ENCODE results near the gene OLFML1. TPM values are rescaled to one million over a fixed set of nuclear protein-coding genes. Genes with fewer than 3 reads are reported as not detected.
"Not testable (repeated sequence)": the region's sequence is repeated elsewhere in the genome, so short reads cannot be mapped to it uniquely, and the experiment has no call there.

Gene OLFML1
- total RNA-seq, 1 experiment from 2014 or later, result 0.21 TPM

DNA sequence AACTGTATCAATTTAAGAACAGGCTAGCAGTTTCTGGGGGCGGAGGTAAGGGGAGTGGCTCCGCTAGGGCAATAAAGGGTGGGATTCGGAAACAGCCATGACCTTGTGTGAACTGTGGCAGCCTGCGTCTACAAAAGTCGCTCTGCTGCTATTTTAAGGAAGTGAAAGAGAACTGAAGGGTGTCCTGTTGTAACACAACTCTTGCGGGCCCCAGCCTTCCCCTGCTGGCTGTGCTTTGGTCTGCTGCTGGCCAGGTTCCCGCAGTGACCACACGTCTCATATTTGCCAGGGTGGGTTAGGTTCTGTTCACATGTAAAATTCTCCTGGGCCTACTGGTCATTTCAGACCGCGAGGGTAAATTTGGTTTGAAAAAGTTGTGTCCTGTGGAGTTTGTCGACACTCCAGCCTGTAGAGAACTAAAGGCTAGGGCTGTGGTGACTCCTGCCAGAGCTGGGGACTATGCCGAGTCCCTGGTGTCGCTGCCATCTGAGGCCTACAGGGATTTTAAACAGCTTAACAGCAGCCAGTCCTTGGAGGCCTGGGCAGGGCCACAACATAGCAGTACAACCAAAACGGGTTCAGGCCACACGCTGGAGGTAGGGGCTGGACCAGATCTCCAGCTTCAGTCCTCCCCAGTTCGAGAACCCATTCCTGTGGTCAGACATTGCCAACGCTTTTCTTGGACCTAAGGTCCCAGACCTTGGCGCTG, 27.4 kb downstream of the OLFML1 start:
- no peak for DNase-seq (ENCODE audit: low spot score)

DNA sequence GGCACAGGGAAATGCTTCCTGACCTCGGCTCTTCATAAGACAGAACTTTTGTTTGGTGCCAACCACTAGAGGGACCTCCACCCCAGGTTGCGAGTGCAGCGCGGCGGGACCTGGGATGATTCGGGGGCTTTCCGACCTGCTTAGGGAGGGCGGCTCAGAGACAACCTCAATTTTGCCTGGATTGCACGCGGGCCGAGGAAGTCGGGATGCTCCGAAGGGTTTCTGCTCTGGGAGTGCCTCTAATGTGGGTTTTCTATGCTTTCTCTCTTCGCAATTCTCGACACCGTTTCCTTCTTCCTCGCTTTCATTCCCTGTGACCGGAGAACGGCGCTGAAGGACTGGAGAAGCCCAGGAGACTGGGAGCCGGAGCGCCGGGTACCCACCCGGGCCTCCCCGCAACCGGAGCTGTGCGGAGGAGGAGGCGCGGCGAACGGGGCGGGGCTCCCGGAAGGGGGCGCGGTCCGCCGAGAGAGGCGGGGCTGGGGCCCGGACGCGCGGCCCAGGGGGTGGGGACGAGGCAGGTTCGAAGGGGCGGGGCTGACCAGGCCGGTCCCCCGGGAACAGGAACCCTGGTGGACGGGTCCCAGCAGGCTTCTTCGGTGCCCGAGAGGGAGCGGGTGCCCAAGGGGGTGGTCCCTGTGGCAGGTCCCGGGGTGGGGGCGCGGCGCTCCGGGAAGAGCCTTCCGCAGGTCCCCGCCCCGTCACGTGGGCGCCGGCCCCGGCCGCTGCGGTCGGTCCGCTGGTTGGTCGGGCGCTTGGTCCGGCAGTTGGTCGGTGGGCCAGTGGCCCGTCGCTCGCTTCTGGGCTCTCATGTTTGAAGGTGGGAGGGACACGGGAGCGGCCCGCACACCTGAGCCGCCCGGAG, 28.2 kb downstream of the OLFML1 start, which contains the start of gene PPFIBP2:
Gene PPFIBP2, plus strand, starts transcription at position 766 of the 865 bp plus-strand sequence. CDS start 35,477 bp downstream, outside the sequence.
- peak; percentile 73 for DNase-seq (ENCODE audit: low spot score)

DNA sequence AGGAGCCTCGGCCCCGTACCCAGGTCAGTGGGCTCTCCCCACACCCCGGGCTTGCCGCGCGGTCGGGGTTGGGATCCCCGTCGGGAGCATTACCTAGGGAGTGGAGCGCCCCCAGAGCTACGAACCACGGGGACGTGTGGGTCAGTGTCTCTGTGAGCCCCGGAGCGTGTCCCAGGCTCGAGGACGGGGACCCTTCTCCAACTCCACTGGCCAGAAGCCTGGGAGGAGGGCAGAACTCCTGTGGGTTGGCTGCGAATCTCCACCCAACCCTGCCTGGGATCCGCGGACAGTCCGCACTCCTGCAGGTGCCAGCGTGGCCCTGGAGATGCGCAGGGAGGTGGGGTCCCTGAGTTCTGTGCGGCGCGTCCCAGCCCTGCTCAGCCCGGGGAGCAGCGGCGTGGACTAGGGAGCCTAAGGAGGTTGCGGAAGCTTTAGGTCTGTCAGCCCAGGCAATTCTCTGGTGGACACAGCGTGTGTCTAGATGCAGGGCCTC, 28.8 kb downstream of the OLFML1 start:
- DNase-seq (ENCODE audit: low spot score), result no peak

DNA sequence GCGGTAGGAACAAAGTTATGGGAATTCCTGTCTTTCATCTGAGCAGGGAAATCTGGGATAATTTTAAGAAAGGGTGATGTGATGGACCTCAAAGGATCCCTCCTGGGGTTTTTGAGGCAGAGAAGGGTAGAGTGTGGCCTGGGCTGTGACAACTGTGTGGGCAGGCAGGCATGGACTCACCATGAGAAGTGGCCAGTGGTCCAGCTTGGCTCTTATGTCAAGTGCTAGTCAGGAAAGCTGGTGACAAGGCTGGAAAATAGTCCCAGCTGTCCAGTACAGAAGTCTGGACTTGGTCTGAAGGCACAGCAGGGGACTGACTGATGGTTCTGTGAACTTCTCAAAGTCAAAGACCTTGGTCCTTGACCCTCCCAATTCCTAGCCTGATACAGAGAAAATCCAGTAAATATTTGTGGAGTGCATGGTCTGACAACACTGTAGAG, 30.2 kb downstream of the OLFML1 start:
- no peak for DNase-seq (ENCODE audit: low spot score)

DNA sequence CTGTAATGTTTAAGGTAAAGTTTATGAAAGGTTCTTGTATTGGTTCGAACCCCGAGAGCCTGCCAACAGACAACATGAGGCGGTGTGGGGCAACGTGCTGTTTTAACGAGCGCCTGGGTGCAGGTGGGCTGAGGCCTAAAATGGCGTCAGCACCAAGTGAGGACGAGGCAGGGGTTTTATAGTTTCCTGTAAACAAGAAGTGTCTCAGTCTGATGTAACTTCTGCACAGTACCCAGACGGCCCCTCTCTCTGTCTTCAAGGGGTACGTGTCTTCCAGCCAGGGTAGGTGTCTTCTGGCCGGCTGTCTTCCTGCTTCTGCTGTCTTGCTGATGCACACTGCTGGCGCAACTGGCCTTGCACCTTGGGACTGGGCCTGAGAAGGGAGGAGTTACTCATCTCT, 31.2 kb downstream of the OLFML1 start:
- no peak for DNase-seq (ENCODE audit: low spot score)

DNA sequence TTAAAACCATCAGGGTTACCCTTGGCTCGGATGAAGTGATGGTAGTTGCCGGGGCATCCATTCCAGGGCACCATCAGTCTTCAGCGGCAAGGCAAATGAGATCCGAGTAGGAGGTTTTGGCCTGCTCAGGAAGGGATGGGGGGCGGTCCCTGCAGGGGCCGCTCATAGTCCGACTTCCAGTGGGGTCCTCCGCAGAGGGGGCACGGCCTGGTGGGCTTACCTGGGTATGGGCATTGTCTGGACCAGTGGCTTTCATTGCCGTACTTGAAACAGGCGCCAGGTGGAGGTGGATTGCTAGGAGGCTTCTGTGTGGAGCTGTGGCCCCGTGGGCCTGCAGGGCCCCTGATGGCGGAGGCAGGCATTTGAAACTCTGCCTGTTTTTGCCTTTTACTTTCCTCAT, 32.4 kb downstream of the OLFML1 start:
- not testable (repeated sequence) for DNase-seq (ENCODE audit: low spot score)

DNA sequence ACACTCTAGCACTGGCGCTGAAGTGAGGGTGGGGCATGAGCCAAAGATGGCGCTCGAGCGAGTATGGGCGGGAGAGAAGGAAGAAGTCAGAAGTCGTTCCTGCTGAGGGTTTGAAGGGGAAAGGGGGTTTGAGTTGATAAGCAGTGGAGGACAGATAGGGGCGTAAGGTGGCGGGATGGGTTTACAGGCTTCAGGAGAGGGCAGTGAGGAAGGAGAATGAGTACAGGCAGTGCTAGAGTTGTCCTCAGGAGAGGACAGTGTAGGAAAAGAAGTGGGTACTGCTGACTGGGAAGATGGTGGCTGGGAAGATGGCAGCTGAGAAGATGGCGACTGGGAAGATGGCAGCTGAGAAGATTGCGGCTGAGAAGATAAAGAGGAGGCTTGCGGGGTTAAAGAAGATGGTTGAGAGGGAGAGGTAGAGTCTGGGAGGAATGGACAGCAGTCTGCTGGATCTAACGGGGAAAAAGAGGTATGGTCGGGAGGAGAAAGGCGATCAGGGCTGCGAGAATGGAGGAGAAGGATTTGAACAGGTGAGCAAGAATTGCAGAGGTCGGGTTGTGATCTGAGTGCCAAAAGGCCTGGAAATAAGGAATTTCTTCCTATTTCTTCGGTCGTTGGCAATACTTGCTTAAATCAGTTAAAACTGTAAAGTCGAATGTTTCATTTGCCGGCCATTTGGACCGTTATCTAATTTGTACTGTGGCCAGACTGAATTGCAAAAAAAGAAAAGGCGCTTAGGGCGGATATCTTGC, 33.7 kb downstream of the OLFML1 start:
- DNase-seq (ENCODE audit: low spot score), result no peak

DNA sequence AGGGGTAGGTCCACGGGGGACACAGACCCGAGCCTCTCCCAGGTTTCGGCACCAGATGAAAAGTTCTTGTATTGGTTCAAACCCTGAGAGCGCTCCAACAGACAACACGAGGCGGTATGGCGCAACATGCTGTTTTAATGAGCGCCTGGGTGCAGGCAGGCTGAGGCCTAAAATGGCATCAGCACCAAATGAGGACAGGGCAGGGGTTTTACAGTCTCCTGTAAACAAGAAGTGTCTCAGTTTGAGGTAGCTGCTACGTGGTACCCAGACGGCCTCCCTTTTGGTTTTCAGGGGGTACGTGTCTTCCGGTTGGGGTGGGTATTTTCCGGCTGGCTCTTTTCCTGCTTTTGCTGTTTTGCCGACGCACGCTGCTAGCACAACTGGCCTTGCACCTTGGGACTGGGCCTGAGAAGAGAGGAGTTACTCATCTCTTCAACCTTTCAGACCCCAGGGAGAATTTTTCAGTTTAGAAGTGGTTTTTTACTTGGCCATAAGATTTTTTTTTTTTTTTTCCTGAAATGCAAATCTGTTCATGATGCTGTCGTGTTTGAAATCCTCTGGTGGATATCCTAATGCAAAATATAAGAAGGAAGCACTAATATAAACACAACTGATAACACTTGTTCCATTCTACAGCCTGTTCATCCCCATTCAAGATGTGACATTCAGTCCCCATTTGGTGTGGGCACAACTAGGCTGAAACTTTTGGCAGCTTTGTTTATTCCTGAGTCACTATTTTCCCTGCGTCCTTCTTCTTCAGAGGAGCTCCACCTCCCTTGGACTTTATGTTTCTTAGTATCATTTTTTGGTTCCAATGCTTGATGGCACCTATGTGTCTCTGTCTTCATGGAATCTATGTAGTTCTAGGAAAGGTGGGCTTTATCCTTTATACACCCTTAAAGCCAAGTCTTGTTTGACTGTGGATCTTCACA, 35.0 kb downstream of the OLFML1 start:
- DNase-seq (ENCODE audit: low spot score), result no peak

DNA sequence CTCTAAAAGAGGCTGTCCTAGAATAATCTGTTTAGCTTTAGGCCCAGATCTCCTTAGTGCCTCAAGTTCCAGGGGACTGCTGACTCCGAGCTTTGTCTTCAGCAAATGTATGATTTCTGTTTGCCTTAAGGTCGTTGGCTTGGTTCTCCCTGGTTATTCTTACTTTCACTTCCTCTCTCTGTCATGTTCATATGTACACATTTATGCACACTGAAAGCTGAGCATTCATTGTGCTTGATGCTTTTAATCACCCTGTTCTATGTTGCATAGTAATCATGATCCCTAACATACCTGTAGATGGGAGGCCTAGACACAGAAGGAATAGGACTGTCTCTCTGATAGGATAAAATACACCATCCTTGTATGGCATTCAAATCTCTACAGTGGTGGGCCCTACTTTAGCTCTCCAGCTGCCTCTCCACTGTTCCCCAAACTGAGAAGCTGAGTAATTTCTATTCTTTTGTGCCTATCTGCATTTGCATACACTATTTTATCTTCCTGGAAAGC, 35.7 kb downstream of the OLFML1 start:
- no peak for DNase-seq (ENCODE audit: low spot score)

DNA sequence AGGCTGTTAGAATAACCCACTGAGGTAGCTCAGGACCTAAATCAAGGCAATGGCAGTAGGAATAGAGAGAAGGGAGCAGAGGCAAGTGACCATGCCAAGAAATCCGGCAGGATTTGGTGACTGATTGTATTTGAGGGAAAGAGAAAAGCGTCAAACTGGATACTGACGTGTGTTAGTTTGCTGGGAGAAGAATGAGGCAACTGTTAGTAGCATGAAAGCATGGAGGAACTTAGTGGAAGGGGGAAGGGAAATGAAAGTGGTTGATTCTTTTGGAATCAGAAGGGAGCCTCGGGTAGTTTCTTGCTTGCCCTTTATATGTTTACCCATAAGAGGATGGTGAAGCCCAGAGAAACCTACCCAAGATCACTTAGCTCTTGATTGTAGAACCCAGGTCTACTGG, 36.8 kb downstream of the OLFML1 start:
- no peak for DNase-seq (ENCODE audit: low spot score)

DNA sequence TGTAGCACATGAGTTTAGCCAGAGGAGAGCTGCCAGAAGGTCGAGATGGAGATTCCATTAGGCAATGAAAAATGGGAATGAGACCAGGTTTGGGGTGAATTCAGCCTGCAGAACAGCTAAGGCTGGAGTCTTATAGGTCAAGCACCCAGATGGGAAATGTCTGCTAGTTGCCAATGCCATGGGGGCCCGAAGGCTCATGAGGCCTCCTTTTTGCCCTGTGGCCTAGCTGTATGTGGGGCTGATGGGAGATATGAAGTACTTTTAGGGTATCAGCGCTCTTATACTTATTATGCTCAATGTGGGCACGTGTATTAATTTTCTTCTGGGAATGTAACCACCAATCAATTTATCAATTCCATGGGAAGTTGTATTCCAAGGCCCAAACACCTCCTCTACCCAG, 37.2 kb downstream of the OLFML1 start:
- DNase-seq (ENCODE audit: low spot score), result no peak

DNA sequence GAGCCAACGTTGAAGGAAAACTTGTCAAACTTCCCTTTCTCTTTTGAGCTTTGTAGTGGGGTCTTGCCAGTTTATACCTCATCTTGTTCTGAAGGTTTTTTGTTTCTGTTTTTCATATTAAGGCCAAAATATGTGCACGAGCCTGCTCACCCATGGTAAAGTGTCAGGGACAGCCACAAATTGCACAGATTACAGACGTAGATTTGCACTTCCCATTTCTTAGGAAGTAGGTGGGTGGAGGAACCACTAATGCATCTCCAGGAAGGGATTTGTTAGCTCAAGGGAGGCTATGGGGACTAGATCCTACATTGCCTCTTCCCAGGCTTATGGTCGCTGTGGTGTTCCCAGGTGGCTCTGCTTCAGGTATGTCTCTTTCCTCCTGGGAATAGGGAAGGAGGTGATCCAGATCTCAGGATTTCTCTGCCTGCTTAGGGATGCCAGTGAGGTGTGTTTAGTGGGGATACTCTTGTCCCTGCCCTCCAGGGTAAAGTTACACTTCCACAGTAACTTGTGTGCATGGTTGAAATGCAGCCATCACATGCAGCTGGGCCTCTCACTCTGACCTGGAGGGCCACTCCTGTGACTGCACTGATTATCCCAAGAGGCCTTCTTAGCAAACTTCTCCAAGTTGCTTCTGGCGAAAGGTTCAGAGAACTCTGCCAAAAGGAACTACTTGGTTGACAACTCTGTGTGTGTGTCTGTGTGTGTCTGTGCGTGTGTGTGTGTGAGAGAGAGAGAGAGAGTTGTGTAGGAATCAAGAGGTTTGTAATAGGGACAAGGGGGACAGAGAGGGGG, 38.3 kb downstream of the OLFML1 start:
- no peak for DNase-seq (ENCODE audit: low spot score)

DNA sequence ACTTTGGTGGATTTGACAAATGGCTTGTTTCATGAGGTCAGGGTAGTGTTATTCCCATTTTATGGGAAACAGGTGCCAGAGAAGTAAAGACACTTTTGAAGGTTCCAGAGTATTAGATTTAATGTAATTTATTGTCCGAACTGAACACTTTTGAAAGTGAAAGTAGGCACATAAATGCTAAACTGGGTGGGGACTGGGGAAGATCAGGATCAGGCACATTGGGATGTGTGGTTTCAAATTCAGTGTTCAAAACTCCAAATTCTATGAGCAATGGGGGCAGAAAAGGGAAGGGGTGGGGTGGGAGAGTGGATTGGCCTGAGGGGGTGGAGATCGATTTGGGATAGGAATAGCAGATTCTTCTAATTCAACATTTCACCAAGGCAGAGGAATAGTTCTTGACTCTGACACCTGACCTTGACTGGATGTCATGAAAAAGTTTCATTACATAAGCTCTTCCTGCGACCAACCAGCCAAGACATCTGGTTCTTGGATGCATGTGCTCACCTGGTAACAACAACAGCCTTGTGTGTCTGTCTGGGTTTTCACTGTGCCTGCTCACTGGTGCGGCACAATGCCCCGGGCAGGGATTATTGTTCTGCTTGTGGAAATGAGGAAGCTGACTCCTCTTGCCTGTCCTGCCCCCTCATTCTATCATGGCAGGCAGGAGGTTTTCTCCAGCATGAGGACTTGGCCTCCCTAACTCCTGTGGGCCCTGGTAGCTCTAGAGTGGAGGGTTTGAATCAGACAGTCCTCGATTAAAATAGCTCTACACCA, 39.3 kb downstream of the OLFML1 start:
- no peak for DNase-seq (ENCODE audit: low spot score)

DNA sequence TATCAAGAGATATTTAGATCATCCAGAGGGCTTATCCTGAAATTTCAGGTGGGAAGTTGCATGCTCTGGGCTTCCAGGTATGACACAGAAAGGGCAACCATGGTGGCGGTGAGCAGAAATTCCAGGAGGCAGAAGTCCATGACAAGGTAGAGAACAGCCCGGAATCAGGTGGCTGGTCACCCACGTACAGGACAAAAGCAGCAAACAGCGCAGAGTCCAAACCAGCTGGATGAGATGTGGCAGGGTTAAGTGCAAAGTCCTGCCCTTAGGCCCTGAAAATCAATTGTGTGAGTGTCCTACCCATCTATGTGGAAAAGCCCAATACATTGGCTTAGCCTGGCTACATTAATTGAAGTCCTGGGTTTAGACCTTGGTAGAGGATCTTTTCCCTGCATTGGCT, 40.1 kb downstream of the OLFML1 start:
- no peak for DNase-seq (ENCODE audit: low spot score)

DNA sequence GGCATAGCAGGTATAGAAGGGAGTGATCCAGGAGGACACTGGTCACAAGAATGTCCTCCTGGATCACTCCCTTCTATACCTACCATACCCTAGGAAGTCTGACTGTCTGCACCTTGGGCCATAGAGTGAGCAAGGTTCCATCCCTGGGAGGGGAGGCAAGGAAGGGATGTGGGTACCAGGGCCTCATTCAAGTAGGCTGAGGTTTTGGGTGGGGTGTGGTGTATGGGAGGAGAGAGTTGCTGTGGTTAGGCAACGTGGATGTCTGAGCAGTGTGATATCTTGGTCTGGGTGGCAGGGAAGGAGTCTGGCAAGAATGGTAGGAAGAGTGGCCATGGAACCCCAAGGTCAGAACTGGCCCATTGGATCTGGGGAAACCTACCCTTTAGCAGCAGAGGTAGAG, 41.7 kb downstream of the OLFML1 start:
- DNase-seq (ENCODE audit: low spot score), result no peak

DNA sequence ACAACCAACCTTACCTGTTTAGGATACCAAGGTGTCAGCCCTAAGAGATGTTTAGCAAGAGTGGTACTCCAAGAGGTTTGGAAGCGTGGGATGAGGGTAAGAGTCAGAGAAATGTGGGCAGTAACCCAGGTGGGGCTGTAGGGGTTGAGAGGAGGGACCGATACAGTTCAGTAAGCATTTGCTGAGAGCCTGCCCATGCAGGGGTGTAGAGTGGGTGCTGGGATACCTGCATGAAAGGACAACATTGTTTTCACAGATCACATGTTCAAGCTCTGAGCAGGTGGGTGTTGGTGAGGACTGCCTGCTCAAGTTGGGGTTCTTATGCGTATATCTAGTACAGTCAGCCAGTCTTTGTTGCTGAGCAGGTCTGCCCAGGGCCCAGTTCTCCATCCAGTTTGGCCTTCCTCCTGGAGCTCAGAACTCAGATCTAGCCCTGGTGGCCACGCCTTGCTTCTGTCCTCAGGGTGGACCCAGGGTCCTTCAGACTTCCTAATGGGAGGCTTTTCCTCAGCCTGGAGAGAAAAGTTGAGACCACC, 43.3 kb downstream of the OLFML1 start:
- no peak for DNase-seq (ENCODE audit: low spot score)

DNA sequence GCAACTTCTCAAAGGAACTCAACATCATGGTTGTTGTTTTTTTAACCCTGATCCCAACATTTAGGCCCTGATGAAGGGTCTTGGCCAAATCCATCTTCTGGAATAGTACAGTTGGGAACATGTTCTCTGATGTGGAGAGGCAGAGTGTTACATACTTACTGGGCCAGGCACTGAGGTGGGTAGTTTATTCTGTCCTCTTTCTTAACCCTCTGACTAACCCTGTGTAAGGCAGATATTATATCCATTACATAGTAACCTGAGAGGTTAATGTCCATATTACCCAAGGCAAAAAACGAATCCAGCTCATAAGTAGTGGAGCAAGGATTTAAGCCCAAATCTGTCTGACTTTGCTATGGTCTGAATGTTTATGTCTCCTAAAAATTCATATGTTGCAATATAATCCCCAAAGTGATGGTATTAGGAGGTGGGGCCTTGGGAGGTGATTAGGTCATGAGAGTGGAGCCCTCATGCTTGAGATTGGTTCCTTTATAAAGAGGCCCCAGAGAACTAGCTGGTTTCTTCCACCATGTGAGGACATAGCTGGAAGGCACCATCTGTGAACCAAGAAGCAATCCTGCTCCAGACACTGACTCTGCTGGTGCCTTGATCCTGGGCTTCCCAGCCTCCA, 44.8 kb downstream of the OLFML1 start:
- DNase-seq (ENCODE audit: low spot score), result no peak

DNA sequence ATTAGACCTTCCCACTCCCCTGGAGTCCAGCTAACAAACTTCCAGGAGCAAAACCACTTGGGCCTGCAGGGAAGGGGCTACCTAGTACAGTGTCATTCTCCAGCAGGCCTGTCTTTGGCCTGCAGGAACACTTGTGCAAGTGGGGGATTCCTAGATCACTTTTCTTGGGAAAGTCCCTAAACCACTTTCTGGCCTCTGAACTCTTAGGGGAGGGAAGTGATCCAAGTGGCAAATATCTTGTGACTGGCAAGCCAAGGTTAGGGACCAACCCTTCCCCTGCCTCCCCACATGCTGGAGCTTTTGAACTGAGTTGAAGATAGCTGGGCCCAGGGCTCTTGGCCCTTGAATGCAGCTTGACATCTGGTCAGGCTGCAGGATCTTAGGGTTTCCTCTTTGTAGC, 45.7 kb downstream of the OLFML1 start:
- no peak for DNase-seq (ENCODE audit: low spot score)

All from H4 (cell line).